Tibial nerve (tissue), 3 donors: ENCODE data around the gene IL36RN.

Experiments used
- POLR2A ChIP-seq, 2 donors: fragments of 450-650 bp; IDR thresholded peaks; one replicate each; pipeline ENCODE4 v1.6.1; 2017; ENCODE audit warnings: antibody characterized with exemption in 2 of 2, mild to moderate bottlenecking in 2 of 2, moderate library complexity in 2 of 2
- TF ChIP-seq, protein P1 (sequence below), 5 experiments: fragments of 200-600 bp in 3 of 5; fragments of 450-650 bp in 2 of 5; sonication (generic) in 3 of 5; IDR thresholded peaks; one replicate each; pipeline ENCODE4 v1.5.1; 2016 to 2019; ENCODE audit warnings: antibody characterized with exemption in 5 of 5, mild to moderate bottlenecking in 3 of 5, moderate library complexity in 2 of 5

DNA sequence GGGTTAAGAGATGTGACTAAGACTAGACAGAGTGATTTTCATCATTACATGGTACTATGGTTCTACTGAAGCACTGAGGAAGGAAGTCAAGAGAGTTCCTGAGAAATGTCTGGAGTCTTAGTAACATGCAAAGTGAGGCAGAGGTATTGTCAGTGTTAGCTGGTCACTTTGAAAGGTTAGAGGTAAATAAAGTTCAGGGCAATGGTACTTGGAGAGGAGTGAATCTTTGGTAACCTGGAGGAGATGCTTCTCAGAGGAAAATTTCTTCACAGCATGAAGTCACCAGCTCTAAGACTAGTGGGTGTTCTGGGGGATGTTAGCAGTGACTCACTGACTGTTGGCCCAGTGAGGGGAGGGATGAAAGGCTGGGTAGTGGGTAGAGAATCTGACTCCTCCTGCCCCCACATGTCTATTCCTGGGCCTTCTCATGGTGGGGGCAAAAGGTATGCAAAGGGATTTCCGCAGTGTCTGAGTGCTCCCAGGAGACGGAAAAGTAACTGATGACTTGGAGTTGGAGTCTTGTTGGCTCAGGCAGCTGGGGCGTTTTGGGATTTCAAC is 45.1 kb downstream of the IL36RN start:
- TF ChIP-seq, protein P1, sequence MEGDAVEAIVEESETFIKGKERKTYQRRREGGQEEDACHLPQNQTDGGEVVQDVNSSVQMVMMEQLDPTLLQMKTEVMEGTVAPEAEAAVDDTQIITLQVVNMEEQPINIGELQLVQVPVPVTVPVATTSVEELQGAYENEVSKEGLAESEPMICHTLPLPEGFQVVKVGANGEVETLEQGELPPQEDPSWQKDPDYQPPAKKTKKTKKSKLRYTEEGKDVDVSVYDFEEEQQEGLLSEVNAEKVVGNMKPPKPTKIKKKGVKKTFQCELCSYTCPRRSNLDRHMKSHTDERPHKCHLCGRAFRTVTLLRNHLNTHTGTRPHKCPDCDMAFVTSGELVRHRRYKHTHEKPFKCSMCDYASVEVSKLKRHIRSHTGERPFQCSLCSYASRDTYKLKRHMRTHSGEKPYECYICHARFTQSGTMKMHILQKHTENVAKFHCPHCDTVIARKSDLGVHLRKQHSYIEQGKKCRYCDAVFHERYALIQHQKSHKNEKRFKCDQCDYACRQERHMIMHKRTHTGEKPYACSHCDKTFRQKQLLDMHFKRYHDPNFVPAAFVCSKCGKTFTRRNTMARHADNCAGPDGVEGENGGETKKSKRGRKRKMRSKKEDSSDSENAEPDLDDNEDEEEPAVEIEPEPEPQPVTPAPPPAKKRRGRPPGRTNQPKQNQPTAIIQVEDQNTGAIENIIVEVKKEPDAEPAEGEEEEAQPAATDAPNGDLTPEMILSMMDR (IDR thresholded peaks at IDR 0.05) = no peak
- TF ChIP-seq POLR2A (IDR thresholded peaks at IDR 0.05) = no peak
